ENCODE measurements around the gene WNT2B.

Gene WNT2B

DNA sequence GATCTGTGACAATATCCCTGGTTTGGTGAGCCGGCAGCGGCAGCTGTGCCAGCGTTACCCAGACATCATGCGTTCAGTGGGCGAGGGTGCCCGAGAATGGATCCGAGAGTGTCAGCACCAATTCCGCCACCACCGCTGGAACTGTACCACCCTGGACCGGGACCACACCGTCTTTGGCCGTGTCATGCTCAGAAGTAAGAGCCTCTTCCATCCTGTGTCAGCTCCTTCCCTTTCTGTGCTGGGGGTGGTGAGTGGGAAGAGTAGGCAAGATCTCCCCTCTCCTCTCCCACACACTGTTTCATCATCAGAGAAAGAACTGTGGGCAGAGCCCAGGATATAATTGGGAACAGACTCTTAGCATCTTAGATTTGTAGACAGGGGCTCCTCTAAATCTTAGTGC lies 6.1 kb downstream of the WNT2B start:
- no peaks in the 10 kb centered on the region for H3K9me3 ChIP-seq (ENCODE audit: insufficient read depth, low read length, severe bottlenecking)
- no peak for TF ChIP-seq EZH2 (IDR thresholded peaks at IDR 0.05; ENCODE audit: borderline replicate concordance, low read depth, low read length, severe bottlenecking)
- TF ChIP-seq, protein P1, sequence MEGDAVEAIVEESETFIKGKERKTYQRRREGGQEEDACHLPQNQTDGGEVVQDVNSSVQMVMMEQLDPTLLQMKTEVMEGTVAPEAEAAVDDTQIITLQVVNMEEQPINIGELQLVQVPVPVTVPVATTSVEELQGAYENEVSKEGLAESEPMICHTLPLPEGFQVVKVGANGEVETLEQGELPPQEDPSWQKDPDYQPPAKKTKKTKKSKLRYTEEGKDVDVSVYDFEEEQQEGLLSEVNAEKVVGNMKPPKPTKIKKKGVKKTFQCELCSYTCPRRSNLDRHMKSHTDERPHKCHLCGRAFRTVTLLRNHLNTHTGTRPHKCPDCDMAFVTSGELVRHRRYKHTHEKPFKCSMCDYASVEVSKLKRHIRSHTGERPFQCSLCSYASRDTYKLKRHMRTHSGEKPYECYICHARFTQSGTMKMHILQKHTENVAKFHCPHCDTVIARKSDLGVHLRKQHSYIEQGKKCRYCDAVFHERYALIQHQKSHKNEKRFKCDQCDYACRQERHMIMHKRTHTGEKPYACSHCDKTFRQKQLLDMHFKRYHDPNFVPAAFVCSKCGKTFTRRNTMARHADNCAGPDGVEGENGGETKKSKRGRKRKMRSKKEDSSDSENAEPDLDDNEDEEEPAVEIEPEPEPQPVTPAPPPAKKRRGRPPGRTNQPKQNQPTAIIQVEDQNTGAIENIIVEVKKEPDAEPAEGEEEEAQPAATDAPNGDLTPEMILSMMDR (IDR thresholded peaks at IDR 0.05; ENCODE audit: borderline replicate concordance, extremely low read depth, low read length, poor library complexity, severe bottlenecking), result no peak
- no peaks in the 10 kb centered on the region for H3K4me1 ChIP-seq (ENCODE audit: insufficient read depth, low read length)
- no peaks in the 10 kb centered on the region for H3K27me3 ChIP-seq (ENCODE audit: insufficient read depth, low read length, poor library complexity)
- DNase-seq (no peak), ATAC-seq (ENCODE audit: insufficient read depth, low read depth) (no peak)
- H3K36me3 ChIP-seq (ENCODE audit: insufficient read depth, low read length), result no peaks in the 10 kb centered on the region
- no peaks in the 10 kb centered on the region for H4K20me1 ChIP-seq (ENCODE audit: insufficient read depth, low read length)
- H3K79me2 ChIP-seq (ENCODE audit: insufficient read depth, low read length), result no peaks in the 10 kb centered on the region
- H3K4me2 ChIP-seq (ENCODE audit: insufficient read depth, low read length), result no peak overlapping the region
- H3K4me3 ChIP-seq (ENCODE audit: low read depth in 1 of 2, low read length in 2 of 2), result no peak overlapping the region
- no peak overlapping the region for H3K9ac ChIP-seq (ENCODE audit: low read depth, low read length)
- no peak overlapping the region for H2AFZ ChIP-seq (ENCODE audit: low read depth, low read length)
- no peak overlapping the region for H3K27ac ChIP-seq (ENCODE audit: low read length)

DNA sequence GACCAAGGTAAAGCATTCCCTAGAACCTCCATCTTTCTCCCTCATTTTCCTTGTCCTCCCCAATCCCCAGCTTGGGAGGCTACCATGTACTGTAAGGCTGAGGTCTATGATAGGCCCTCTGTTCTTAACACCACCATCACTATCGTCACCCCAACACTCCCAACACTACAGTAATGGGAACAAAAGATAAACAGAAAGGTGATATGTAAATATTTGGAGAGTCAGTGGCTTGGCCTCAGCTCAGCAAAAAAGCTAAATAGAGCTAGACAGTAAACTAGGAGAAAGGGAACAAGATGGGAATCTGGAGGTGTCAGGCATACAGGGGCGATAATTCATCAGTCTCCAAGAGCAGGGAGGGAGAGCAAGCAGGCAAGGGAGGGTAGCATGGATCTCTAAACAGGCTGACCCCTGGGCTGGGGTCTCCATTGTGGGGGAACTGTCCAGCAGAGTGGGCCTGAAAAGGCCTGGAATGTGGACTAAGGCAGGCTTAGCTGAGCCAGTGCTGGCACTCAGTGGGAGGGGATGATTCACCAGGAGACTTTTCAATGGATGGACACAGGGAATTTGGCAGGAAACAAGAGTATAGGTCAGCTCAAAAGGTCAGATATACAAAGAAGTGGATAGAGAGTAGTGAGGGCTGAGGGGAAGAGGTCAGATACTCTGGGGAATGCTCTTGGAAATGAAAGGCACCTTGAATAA lies 6.7 kb downstream of the WNT2B start:
- Histone ChIP-seq H2AFZ (ENCODE audit: low read depth, low read length) (no peak overlapping the region), H3K4me3 (ENCODE audit: low read depth in 1 of 2, low read length in 2 of 2) (no peak overlapping the region), H3K4me1 (ENCODE audit: insufficient read depth, low read length) (no peaks in the 10 kb centered on the region), H3K27me3 (ENCODE audit: insufficient read depth, low read length, poor library complexity) (no peaks in the 10 kb centered on the region), H4K20me1 (ENCODE audit: insufficient read depth, low read length) (no peaks in the 10 kb centered on the region), H3K4me2 (ENCODE audit: insufficient read depth, low read length) (no peak overlapping the region), H3K9ac (ENCODE audit: low read depth, low read length) (no peak overlapping the region), H3K36me3 (ENCODE audit: insufficient read depth, low read length) (no peaks in the 10 kb centered on the region), H3K27ac (ENCODE audit: low read length) (no peak overlapping the region), H3K9me3 (ENCODE audit: insufficient read depth, low read length, severe bottlenecking) (no peaks in the 10 kb centered on the region), H3K79me2 (ENCODE audit: insufficient read depth, low read length) (no peaks in the 10 kb centered on the region)
- TF ChIP-seq EZH2 (IDR thresholded peaks at IDR 0.05; ENCODE audit: borderline replicate concordance, low read depth, low read length, severe bottlenecking), result no peak
- TF ChIP-seq, protein P1 (IDR thresholded peaks at IDR 0.05; ENCODE audit: borderline replicate concordance, extremely low read depth, low read length, poor library complexity, severe bottlenecking), result no peak
- ATAC-seq (ENCODE audit: insufficient read depth, low read depth) (no peak), DNase-seq (no peak)

DNA sequence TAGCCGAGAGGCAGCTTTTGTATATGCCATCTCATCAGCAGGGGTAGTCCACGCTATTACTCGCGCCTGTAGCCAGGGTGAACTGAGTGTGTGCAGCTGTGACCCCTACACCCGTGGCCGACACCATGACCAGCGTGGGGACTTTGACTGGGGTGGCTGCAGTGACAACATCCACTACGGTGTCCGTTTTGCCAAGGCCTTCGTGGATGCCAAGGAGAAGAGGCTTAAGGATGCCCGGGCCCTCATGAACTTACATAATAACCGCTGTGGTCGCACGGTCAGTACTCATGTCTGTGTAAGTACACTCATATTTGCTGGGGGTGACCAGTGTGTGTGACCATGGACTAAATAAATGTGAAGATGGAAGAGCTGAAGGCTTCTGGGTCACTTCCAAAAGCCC lies 7.4 kb downstream of the WNT2B start:
- no peak overlapping the region for H3K9ac ChIP-seq (ENCODE audit: low read depth, low read length)
- H4K20me1 ChIP-seq (ENCODE audit: insufficient read depth, low read length), result no peaks in the 10 kb centered on the region
- no peak overlapping the region for H3K4me3 ChIP-seq (ENCODE audit: low read depth in 1 of 2, low read length in 2 of 2)
- H3K9me3 ChIP-seq (ENCODE audit: insufficient read depth, low read length, severe bottlenecking), result no peaks in the 10 kb centered on the region
- DNase-seq, result no peak
- H3K4me2 ChIP-seq (ENCODE audit: insufficient read depth, low read length), result no peak overlapping the region
- H3K27me3 ChIP-seq (ENCODE audit: insufficient read depth, low read length, poor library complexity), result no peaks in the 10 kb centered on the region
- H3K4me1 ChIP-seq (ENCODE audit: insufficient read depth, low read length), result no peaks in the 10 kb centered on the region
- no peaks in the 10 kb centered on the region for H3K79me2 ChIP-seq (ENCODE audit: insufficient read depth, low read length)
- TF ChIP-seq EZH2 (IDR thresholded peaks at IDR 0.05; ENCODE audit: borderline replicate concordance, low read depth, low read length, severe bottlenecking), result no peak
- TF ChIP-seq, protein P1 (IDR thresholded peaks at IDR 0.05; ENCODE audit: borderline replicate concordance, extremely low read depth, low read length, poor library complexity, severe bottlenecking), result no peak
- no peak overlapping the region for H2AFZ ChIP-seq (ENCODE audit: low read depth, low read length)
- no peaks in the 10 kb centered on the region for H3K36me3 ChIP-seq (ENCODE audit: insufficient read depth, low read length)
- H3K27ac ChIP-seq (ENCODE audit: low read length), result no peak overlapping the region
- no peak for ATAC-seq (ENCODE audit: insufficient read depth, low read depth)
